Inferior parietal cortex (tissue), 1 donor: Measurements from ENCODE around the gene ITGB5.

ENCODE experiments used
- DNase-seq: peaks from one replicate; pipeline ENCODE4 v3.0.0-alpha.2; 2016; ENCODE audit errors: extremely low spot score

Gene ITGB5

GRCh38 chr3:124772081-124772831 lies 114.9 kb downstream of the ITGB5 start:
- peak; percentile 78 for DNase-seq

GRCh38 chr3:124771083-124771445 lies 116.1 kb downstream of the ITGB5 start:
- DNase-seq = no peak

GRCh38 chr3:124770336-124771082 lies 116.7 kb downstream of the ITGB5 start:
- DNase-seq = no peak

- no peak for DNase-seq
These were observed 117.7 kb downstream of the ITGB5 start for GRCh38 chr3:124769462-124769861.

- no peak for DNase-seq
These were observed 118.4 kb downstream of the ITGB5 start for GRCh38 chr3:124768812-124769211.

- no peak for DNase-seq
These were observed 119.5 kb downstream of the ITGB5 start for GRCh38 chr3:124767691-124768090.

GRCh38 chr3:124767264-124767663 lies 119.9 kb downstream of the ITGB5 start:
- no peak for DNase-seq

- no peak for DNase-seq
These were observed 120.8 kb downstream of the ITGB5 start for GRCh38 chr3:124766113-124767095.

GRCh38 chr3:124765197-124765840 lies 121.8 kb downstream of the ITGB5 start:
- DNase-seq = no peak

GRCh38 chr3:124764746-124765145 lies 122.4 kb downstream of the ITGB5 start:
- DNase-seq = no peak

- DNase-seq = no peak
These were observed 123.4 kb downstream of the ITGB5 start for GRCh38 chr3:124763644-124764358.

GRCh38 chr3:124763206-124763605 lies 124.0 kb downstream of the ITGB5 start:
- no peak for DNase-seq

- no peak for DNase-seq
These were observed 124.5 kb downstream of the ITGB5 start for GRCh38 chr3:124762661-124763011.

GRCh38 chr3:124761935-124762660 lies 125.1 kb downstream of the ITGB5 start:
- no peak for DNase-seq

GRCh38 chr3:124761250-124761796 lies 125.8 kb downstream of the ITGB5 start:
- DNase-seq = peak; percentile 93

- DNase-seq = no peak
These were observed 126.6 kb downstream of the ITGB5 start for GRCh38 chr3:124760601-124761000.

GRCh38 chr3:124759666-124760401 lies 127.3 kb downstream of the ITGB5 start:
- DNase-seq = no peak

GRCh38 chr3:124758851-124759635 lies 128.1 kb downstream of the ITGB5 start:
- DNase-seq = no peak
